Measurements from ENCODE around the gene MOCOS.

DNA sequence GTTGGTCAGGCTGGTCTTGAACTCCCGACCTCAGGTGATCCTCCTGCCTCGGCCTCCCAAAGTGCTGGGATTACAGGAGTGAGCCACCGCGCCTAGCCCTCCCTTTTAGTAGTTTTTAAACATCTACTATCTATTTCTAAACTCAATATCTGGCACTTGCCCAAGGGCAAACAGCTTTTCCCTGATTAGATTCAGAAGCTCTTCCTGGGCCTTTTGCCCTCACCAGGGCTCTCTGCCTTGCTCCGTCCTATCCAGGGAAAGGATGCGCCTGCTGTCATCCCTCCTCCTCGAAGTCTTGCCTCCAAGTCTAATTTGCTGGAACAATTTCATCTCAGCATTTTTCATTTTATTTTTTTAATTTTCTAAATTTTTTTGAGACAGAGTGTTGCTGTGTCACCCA lies 68.8 kb downstream of the MOCOS start:
- no peak for TF ChIP-seq IKZF1 (IDR thresholded peaks at IDR 0.05)
- TF ChIP-seq, protein P1, sequence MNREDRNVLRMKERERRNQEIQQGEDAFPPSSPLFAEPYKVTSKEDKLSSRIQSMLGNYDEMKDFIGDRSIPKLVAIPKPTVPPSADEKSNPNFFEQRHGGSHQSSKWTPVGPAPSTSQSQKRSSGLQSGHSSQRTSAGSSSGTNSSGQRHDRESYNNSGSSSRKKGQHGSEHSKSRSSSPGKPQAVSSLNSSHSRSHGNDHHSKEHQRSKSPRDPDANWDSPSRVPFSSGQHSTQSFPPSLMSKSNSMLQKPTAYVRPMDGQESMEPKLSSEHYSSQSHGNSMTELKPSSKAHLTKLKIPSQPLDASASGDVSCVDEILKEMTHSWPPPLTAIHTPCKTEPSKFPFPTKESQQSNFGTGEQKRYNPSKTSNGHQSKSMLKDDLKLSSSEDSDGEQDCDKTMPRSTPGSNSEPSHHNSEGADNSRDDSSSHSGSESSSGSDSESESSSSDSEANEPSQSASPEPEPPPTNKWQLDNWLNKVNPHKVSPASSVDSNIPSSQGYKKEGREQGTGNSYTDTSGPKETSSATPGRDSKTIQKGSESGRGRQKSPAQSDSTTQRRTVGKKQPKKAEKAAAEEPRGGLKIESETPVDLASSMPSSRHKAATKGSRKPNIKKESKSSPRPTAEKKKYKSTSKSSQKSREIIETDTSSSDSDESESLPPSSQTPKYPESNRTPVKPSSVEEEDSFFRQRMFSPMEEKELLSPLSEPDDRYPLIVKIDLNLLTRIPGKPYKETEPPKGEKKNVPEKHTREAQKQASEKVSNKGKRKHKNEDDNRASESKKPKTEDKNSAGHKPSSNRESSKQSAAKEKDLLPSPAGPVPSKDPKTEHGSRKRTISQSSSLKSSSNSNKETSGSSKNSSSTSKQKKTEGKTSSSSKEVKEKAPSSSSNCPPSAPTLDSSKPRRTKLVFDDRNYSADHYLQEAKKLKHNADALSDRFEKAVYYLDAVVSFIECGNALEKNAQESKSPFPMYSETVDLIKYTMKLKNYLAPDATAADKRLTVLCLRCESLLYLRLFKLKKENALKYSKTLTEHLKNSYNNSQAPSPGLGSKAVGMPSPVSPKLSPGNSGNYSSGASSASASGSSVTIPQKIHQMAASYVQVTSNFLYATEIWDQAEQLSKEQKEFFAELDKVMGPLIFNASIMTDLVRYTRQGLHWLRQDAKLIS (CRISPR knock-in tag; IDR thresholded peaks at IDR 0.05): no peak
- TF ChIP-seq ZNF660 (CRISPR knock-in tag; IDR thresholded peaks at IDR 0.05; ENCODE audit: borderline replicate concordance, low read depth): no peak
- no peak for TF ChIP-seq ZNF274 (CRISPR knock-in tag; IDR thresholded peaks at IDR 0.05)
- TF ChIP-seq ZNF543 (CRISPR knock-in tag; IDR thresholded peaks at IDR 0.05): no peak
- TF ChIP-seq ZBTB1 (CRISPR knock-in tag; IDR thresholded peaks at IDR 0.05; ENCODE audit: borderline replicate concordance): no peak
- TF ChIP-seq, protein P2, sequence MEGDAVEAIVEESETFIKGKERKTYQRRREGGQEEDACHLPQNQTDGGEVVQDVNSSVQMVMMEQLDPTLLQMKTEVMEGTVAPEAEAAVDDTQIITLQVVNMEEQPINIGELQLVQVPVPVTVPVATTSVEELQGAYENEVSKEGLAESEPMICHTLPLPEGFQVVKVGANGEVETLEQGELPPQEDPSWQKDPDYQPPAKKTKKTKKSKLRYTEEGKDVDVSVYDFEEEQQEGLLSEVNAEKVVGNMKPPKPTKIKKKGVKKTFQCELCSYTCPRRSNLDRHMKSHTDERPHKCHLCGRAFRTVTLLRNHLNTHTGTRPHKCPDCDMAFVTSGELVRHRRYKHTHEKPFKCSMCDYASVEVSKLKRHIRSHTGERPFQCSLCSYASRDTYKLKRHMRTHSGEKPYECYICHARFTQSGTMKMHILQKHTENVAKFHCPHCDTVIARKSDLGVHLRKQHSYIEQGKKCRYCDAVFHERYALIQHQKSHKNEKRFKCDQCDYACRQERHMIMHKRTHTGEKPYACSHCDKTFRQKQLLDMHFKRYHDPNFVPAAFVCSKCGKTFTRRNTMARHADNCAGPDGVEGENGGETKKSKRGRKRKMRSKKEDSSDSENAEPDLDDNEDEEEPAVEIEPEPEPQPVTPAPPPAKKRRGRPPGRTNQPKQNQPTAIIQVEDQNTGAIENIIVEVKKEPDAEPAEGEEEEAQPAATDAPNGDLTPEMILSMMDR (CRISPR knock-in tag; IDR thresholded peaks at IDR 0.05): no peak
- TF ChIP-seq KDM5B (CRISPR knock-in tag; IDR thresholded peaks at IDR 0.05; ENCODE audit: borderline replicate concordance): no peak
- no peak for TF ChIP-seq FOXP1 (IDR thresholded peaks at IDR 0.05)
- TF ChIP-seq FOXP1 (CRISPR knock-in tag; IDR thresholded peaks at IDR 0.05): no peak
- no peak for TF ChIP-seq RXRA (CRISPR knock-in tag; IDR thresholded peaks at IDR 0.05)
- TF ChIP-seq ATF1 (CRISPR knock-in tag; IDR thresholded peaks at IDR 0.05): no peak
- no peak for TF ChIP-seq FOSL2 (CRISPR knock-in tag; IDR thresholded peaks at IDR 0.05)
- no peak for TF ChIP-seq NFE2L2 (IDR thresholded peaks at IDR 0.05; ENCODE audit: low read length)
- no peak for TF ChIP-seq ATM (IDR thresholded peaks at IDR 0.05; ENCODE audit: borderline replicate concordance)
